HFF-Myc (cell line): Measurements from ENCODE around the gene GLP2R.

ENCODE experiments used
- DNase-seq: peaks from one replicate; pipeline ENCODE4 v3.0.0-alpha.2; 2011; ENCODE audit warnings: low read depth; ENCODE audit errors: extremely low read depth
- H3K4me3 ChIP-seq: replicated peaks from 2 replicates; pipeline ENCODE4 v1.5.1; 2011; ENCODE audit warnings: low read depth, mild to moderate bottlenecking, control low read depth, low read length
- CTCF ChIP-seq: IDR thresholded peaks from 2 replicates; pipeline ENCODE4 v1.5.1; 2012; ENCODE audit warnings: mild to moderate bottlenecking, low read depth, low read length, control low read depth; ENCODE audit errors: missing control alignments

Gene GLP2R

GRCh38 chr17:9802697-9803096 is 23.0 kb upstream of the GLP2R start:
- no peak for TF ChIP-seq CTCF
- no peak overlapping the region for H3K4me3 ChIP-seq
- DNase-seq = no peak

GRCh38 chr17:9805769-9806168 is 20.0 kb upstream of the GLP2R start:
- TF ChIP-seq CTCF = no peak
- DNase-seq = peak; percentile 7
- no peak overlapping the region for H3K4me3 ChIP-seq

- no peak overlapping the region for H3K4me3 ChIP-seq
- TF ChIP-seq CTCF = no peak
Observed at GRCh38 chr17:9806699-9807098, 19.0 kb upstream of the GLP2R start.

GRCh38 chr17:9809409-9809808 is 16.3 kb upstream of the GLP2R start:
- no peak for DNase-seq
- TF ChIP-seq CTCF = no peak
- H3K4me3 ChIP-seq = no peak overlapping the region

More at GRCh38 chr17:9806699-9807098, 19.0 kb upstream of the GLP2R start:
- no peak for DNase-seq

GRCh38 chr17:9810100-9810949 is 15.4 kb upstream of the GLP2R start:
- no peak overlapping the region for H3K4me3 ChIP-seq
- no peak for TF ChIP-seq CTCF

GRCh38 chr17:9811086-9811485 is 14.6 kb upstream of the GLP2R start:
- no peak for TF ChIP-seq CTCF
- DNase-seq = no peak
- no peak overlapping the region for H3K4me3 ChIP-seq

More at GRCh38 chr17:9810100-9810949, 15.4 kb upstream of the GLP2R start:
- DNase-seq = no peak
